ENCODE results near the gene CPA1.

CPA1 gene

GRCh38 chr7:130426564-130426963 lies 46.3 kb downstream of the CPA1 start:
- no peak for DNase-seq (ENCODE audit: low read depth)

DNA sequence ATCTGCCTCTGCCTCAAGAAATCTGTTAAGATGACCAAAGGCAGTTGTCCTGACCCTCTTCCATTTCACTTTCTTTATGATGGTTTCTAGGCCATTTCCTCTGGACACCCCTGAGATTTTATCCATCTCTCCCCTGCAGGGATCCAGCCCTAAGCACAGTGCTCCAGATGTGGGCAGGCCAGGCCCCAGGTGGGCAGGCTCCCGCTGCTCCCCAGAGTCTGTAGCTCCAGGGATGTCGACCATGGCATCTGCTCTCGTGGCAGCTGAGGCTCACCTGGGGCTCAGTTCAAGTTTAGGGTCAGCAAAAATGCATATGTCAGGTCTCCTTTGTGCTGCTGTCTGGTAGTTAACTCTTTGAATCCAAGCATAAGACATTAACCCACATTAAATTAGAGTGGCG lies 48.7 kb downstream of the CPA1 start:
- DNase-seq (ENCODE audit: low read depth) = no peak

DNA sequence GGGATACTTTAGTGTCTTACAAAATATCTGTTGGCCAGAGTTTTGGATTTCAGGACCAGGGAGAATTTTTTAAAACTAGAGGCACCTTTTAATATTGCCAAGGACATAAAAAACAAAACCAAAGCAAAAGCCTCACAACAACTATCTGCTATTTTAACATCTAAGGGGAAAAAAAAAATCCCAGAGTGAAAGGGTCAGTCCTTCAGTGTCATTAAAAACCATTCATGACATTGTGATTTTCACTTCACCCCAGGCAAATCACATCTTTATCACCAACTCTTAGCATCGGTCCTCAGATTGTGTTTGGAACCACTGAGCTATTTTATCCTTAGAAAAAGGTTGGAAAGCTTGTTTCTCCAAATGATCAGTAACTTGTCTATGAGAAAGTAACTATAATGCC lies 49.8 kb downstream of the CPA1 start:
- no peak for DNase-seq (ENCODE audit: low read depth)

- DNase-seq (ENCODE audit: low read depth) = peak; percentile 71
Observed at GRCh38 chr7:130430841-130431666, 50.8 kb downstream of the CPA1 start.

DNA sequence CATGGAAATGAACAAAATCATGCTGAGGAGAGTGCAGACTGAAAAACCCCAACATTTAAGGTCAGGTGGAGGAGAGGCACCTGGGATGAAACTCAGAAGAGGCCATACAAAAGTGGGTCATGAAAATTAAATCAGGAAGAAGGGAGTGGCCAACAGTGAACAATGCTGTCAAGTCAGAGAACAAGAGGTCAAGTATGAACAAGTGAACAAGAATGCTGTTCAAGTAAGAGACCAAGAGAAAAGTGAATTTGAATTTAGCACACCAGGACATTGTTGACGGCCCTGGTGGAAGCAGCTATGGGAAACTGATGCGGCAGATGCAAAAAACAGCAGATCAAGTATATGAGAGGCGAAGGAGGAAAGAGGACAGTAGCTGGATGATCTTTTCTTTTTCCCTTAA lies 52.6 kb downstream of the CPA1 start:
- no peak for DNase-seq (ENCODE audit: low read depth)

- no peak for DNase-seq (ENCODE audit: low read depth)
Observed at GRCh38 chr7:130433301-130433700, 53.0 kb downstream of the CPA1 start.

DNA sequence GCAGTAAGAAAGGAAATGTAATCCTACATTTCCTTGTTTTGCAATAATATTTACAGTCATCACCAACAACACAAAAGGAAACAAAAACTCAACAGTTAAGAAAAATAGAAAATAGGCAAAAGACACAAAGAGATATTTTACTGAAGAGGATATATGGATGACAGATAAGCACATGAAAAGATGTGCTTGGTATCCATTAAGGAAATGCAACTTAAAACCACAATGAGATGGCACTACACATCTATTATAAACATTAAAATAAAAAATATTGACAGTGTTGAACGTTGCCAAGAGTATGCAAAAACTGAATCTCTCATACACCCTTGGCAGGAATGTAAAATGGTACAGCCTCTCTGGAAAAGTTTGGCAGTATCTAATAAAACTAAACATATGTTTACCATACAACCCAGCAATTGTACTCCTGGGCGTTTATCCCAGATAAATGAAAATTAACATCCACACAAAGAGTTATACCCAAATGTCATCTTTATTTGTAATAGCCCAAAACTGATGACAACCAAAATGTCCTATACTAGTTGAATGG lies 55.1 kb downstream of the CPA1 start:
- DNase-seq (ENCODE audit: low read depth) = no peak

DNA sequence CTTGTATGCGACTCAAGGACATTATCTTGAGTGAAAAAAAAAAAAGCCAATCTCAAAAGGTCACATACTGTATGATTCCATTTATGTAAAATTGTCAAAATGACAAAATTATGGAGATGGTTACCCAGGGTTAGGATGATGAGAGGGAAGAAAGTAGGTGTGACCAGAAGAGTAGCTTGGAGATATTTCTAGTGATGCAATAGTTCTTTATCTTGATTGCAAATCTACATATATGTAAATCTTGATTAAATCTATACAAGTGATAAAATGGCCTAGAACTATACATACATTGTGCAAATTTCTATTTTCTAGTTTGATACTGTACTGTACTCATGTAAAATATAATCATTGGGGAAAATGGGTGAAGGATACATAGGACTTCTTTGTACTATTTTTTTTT lies 56.0 kb downstream of the CPA1 start:
- DNase-seq (ENCODE audit: low read depth) = no peak

All from GM04503 (cell line).